Esophagus (tissue), 2 donors: ENCODE data around the gene OPRD1. TPM values are rescaled to one million over a fixed set of nuclear protein-coding genes. Genes with fewer than 3 reads are reported as not detected.
"Not testable (repeated sequence)": the region's sequence is repeated elsewhere in the genome, so short reads cannot be mapped to it uniquely, and the experiment has no call there.

ENCODE experiments used
- H3K27ac ChIP-seq, 2 donors: one replicate each; pipeline ENCODE4 v1.5.1; 2013; ENCODE audit warnings: low read depth in 2 of 2, mild to moderate bottlenecking in 2 of 2, inconsistent platforms in 1 of 2, low read length in 1 of 2, moderate library complexity in 1 of 2
- H3K27me3 ChIP-seq, 2 donors: one replicate each; pipeline ENCODE4 v1.6.1; 2013; ENCODE audit warnings: low read length in 2 of 2, control low read depth in 1 of 2, mild to moderate bottlenecking in 1 of 2; ENCODE audit not compliant: insufficient read depth in 2 of 2, control insufficient read depth in 1 of 2
- H3K36me3 ChIP-seq, 2 donors: one replicate each; pipeline ENCODE4 v1.6.1; 2013; ENCODE audit warnings: low read length in 1 of 2; ENCODE audit not compliant: control insufficient read depth in 2 of 2, insufficient read depth in 2 of 2
- H3K4me1 ChIP-seq, 2 donors: one replicate each; pipeline ENCODE4 v1.6.1; 2013; ENCODE audit warnings: low read length in 1 of 2; ENCODE audit not compliant: control insufficient read depth in 2 of 2, insufficient read depth in 2 of 2
- H3K4me3 ChIP-seq, 2 donors: one replicate each; pipeline ENCODE4 v1.5.1; 2013; ENCODE audit warnings: low read length in 2 of 2, mild to moderate bottlenecking in 2 of 2, low read depth in 1 of 2, moderate library complexity in 1 of 2
- H3K9me3 ChIP-seq, 2 donors: one replicate each; pipeline ENCODE4 v1.6.1; 2013; ENCODE audit warnings: mild to moderate bottlenecking in 2 of 2, low read depth in 1 of 2, low read length in 1 of 2, moderate library complexity in 1 of 2; ENCODE audit not compliant: control insufficient read depth in 2 of 2, insufficient read depth in 1 of 2
- WGBS, 2 donors: extraction: QIAGEN DNeasy Blood & Tissue Kit; methylation state at CpG; one replicate each; pipeline ENCODE4 v1.1.7; 2013; 5-methylcytosine and 5-hydroxymethylcytosine counted together
- polyA plus RNA-seq, 2 donors: library from polyadenylated mRNA; stranded (reverse); fragments of 200-250 nt; gene quantifications; one replicate each; pipeline ENCODE4 v1.2.3, GENCODE V29; 2013
- donor health status: healthy with polysubstance abuse.
- donor health status: Bipolar disorder and iron deficiency.

Gene OPRD1
- polyA plus RNA-seq, 2 donors: not detected

- WGBS, 2 donors: 86 to 92% methylated on average over 7 of the region's 7 CpGs
- H3K36me3 ChIP-seq, H3K27me3 ChIP-seq, H3K4me3 ChIP-seq, H3K4me1 ChIP-seq, H3K27ac ChIP-seq, H3K9me3 ChIP-seq: not testable (repeated sequence)
Observed at GRCh38 chr1:28854406-28854805, 42.4 kb downstream of the OPRD1 start.

DNA sequence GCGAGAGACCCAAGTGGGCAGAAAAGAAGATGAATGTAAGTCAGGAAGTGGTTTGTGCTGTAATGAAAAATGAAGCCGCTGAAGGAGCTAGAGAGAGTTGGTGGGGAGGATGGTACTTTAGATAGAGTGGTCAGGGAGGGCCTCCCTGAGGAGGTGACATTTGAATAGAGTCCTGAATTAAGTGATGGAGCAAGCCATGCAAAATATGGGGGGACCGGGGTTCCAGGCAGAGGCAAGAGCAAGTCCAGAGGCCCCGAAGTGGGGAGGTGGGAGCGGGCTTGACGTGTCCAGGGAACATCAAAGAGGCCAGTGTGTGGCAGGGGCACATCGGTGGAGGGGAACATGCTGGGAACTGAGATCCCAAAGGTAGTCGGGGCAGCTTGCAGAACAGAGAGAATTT lies 43.1 kb downstream of the OPRD1 start:
- Histone ChIP-seq H3K4me3 (no peak overlapping the region), H3K9me3 (no peaks in the 10 kb centered on the region), H3K36me3 (no peaks in the 10 kb centered on the region), H3K27ac (no peak overlapping the region), H3K4me1 (no peaks in the 10 kb centered on the region), H3K27me3 (peaks cover 0 to 3% of the 10 kb centered on the region in 2 donors)
- WGBS, 2 donors: 66 to 68% methylated on average over 8 of the region's 8 CpGs

- H3K36me3 ChIP-seq: no peaks in the 10 kb centered on the region
- no peak overlapping the region for H3K27ac ChIP-seq
- WGBS, 2 donors: 23 to 35% methylated on average over 6 to 12 of the region's 12 CpGs
- H3K9me3 ChIP-seq: no peaks in the 10 kb centered on the region
- H3K4me3 ChIP-seq: no peak overlapping the region
- no peaks in the 10 kb centered on the region for H3K4me1 ChIP-seq
- peaks cover 0 to 3% of the 10 kb centered on the region in 2 donors for H3K27me3 ChIP-seq
Observed at GRCh38 chr1:28855469-28855951, 43.5 kb downstream of the OPRD1 start.

GRCh38 chr1:28855969-28856368 lies 44.0 kb downstream of the OPRD1 start:
- no peaks in the 10 kb centered on the region for H3K36me3 ChIP-seq
- H3K9me3 ChIP-seq: no peaks in the 10 kb centered on the region
- no peak overlapping the region for H3K27ac ChIP-seq
- H3K27me3 ChIP-seq: peaks cover 0 to 3% of the 10 kb centered on the region in 2 donors
- H3K4me3 ChIP-seq: no peak overlapping the region
- H3K4me1 ChIP-seq: no peaks in the 10 kb centered on the region
- 64 to 72% methylated on average over 7 of the region's 7 CpGs for WGBS, 2 donors

GRCh38 chr1:28860332-28861073 lies 48.5 kb downstream of the OPRD1 start:
- H3K4me3 ChIP-seq: no peak overlapping the region
- H3K36me3 ChIP-seq: no peaks in the 10 kb centered on the region
- no peaks in the 10 kb centered on the region for H3K9me3 ChIP-seq
- WGBS, 2 donors: 72 to 75% methylated on average over 3 of the region's 3 CpGs
- H3K27me3 ChIP-seq: no peaks in the 10 kb centered on the region
- peaks cover 0 to 5% of the 10 kb centered on the region in 2 donors for H3K4me1 ChIP-seq
- no peak overlapping the region for H3K27ac ChIP-seq

GRCh38 chr1:28862571-28863403 lies 50.8 kb downstream of the OPRD1 start:
- no peak overlapping the region for H3K27ac ChIP-seq
- no peaks in the 10 kb centered on the region for H3K27me3 ChIP-seq
- H3K4me3 ChIP-seq: no peak overlapping the region
- 87 to 88% methylated on average over 66 of the region's 66 CpGs for WGBS, 2 donors
- peaks cover 0 to 5% of the 10 kb centered on the region in 2 donors for H3K4me1 ChIP-seq
- no peaks in the 10 kb centered on the region for H3K36me3 ChIP-seq
- no peaks in the 10 kb centered on the region for H3K9me3 ChIP-seq

GRCh38 chr1:28864695-28865094 lies 52.7 kb downstream of the OPRD1 start:
- WGBS, 2 donors: 71 to 83% methylated on average over 6 of the region's 6 CpGs
- no peak overlapping the region for H3K4me3 ChIP-seq
- no peaks in the 10 kb centered on the region for H3K36me3 ChIP-seq
- no peaks in the 10 kb centered on the region for H3K9me3 ChIP-seq
- no peaks in the 10 kb centered on the region for H3K27me3 ChIP-seq
- peaks cover 0 to 5% of the 10 kb centered on the region in 2 donors for H3K4me1 ChIP-seq
- no peak overlapping the region for H3K27ac ChIP-seq

GRCh38 chr1:28865997-28866650 lies 54.2 kb downstream of the OPRD1 start:
- no peaks in the 10 kb centered on the region for H3K27me3 ChIP-seq
- H3K4me1 ChIP-seq: peaks cover 0 to 5% of the 10 kb centered on the region in 2 donors
- WGBS, 2 donors: 63 to 65% methylated on average over 10 of the region's 10 CpGs
- H3K9me3 ChIP-seq: no peaks in the 10 kb centered on the region
- no peak overlapping the region for H3K4me3 ChIP-seq
- H3K27ac ChIP-seq: no peak overlapping the region
- H3K36me3 ChIP-seq: no peaks in the 10 kb centered on the region

DNA sequence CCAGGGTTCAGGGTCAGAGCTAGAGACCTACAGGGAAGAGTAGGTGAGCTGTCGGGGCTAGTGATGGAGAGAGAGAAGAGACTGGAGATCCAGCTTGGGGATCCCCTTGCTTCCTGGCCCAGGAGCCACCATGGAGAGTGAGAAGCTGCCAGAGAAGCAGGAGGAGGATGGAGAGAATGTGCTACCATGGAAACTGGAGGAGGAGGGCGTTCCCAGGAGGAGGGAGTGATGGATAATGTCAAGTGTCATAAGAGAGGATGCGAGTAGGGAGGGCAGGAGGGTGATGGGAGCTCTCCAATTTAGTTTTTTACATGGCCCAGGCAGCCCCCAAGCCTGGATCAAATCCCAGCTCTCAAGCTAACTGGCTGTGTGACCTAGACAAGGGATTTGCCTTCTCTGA lies 55.9 kb downstream of the OPRD1 start:
- no peak overlapping the region for H3K27ac ChIP-seq
- WGBS, 2 donors: 69 to 78% methylated on average over 3 of the region's 3 CpGs
- no peaks in the 10 kb centered on the region for H3K9me3 ChIP-seq
- no peaks in the 10 kb centered on the region for H3K36me3 ChIP-seq
- no peaks in the 10 kb centered on the region for H3K27me3 ChIP-seq
- H3K4me1 ChIP-seq: peaks cover 0 to 5% of the 10 kb centered on the region in 2 donors
- no peak overlapping the region for H3K4me3 ChIP-seq
